Lower leg skin (tissue), 3 donors: ENCODE results near the gene CASK.

Experiments
- CTCF ChIP-seq, 3 donors: fragments of 450-650 bp; IDR thresholded peaks; one replicate each; pipeline ENCODE4 v1.5.1; 2016; ENCODE audit warnings: antibody characterized with exemption in 3 of 3, mild to moderate bottlenecking in 3 of 3, moderate library complexity in 2 of 3
- POLR2A ChIP-seq, 2 donors: fragments of 450-650 bp; IDR thresholded peaks; one replicate each; pipeline ENCODE4 v1.6.1; 2016 to 2017; ENCODE audit warnings: antibody characterized with exemption in 2 of 2, mild to moderate bottlenecking in 1 of 2, moderate library complexity in 1 of 2

- no peak for TF ChIP-seq CTCF (IDR thresholded peaks at IDR 0.05)
- no peak for TF ChIP-seq POLR2A (IDR thresholded peaks at IDR 0.05)
Observed at GRCh38 chrX:41480508-41481260, 442.7 kb downstream of the CASK start.
